H1 (cell line): ENCODE measurements around the gene LPO. TPM values are rescaled to one million over a fixed set of nuclear protein-coding genes. Genes with fewer than 3 reads are reported as not detected.

Experiments
- CTCF ChIA-PET: fragments of 300-600 bp; sonication (Branson Sonifier 250); formaldehyde crosslinking; loops from one replicate; lab custom pipeline; 2021; ENCODE audit not compliant: partially characterized antibody; lab: Charles Lee
- POLR2A ChIA-PET: fragments of 300-600 bp; sonication (Branson Sonifier 250); formaldehyde crosslinking; loops from one replicate; lab custom pipeline; 2021; ENCODE audit warnings: inconsistent platforms; ENCODE audit not compliant: partially characterized antibody; lab: Charles Lee
- DNase-seq, 2 experiments: peaks; one replicate each; pipeline versions ENCODE4 v3.0.0 to v3.0.0-alpha.2; 2010 to 2022; ENCODE audit warnings: low spot score in 2 of 2, low read depth in 1 of 2, mixed read lengths in 1 of 2
- FAIRE-seq: peaks from 2 replicates; lab custom pipeline; 2011; peaks lifted over from hg19 to GRCh38; lab: Jason Lieb, UNC
- H2AFZ ChIP-seq: 2 replicates; pipeline ENCODE4 v1.8.1; 2012; ENCODE audit warnings: low read length, inconsistent platforms
- H2AK5ac ChIP-seq: 2 replicates; pipeline ENCODE4 v1.6.1; 2013; ENCODE audit warnings: low read depth, low read length
- H2BK120ac ChIP-seq: replicated peaks from 2 replicates; pipeline ENCODE3; 2013; ENCODE audit warnings: low read depth, low read length, inconsistent platforms
- H2BK12ac ChIP-seq: 2 replicates; pipeline ENCODE4 v1.6.1; 2013; ENCODE audit warnings: low read depth, low read length
- H2BK15ac ChIP-seq: 2 replicates; pipeline ENCODE4 v1.6.1; 2013; ENCODE audit warnings: low read length
- H2BK20ac ChIP-seq: 2 replicates; pipeline ENCODE4 v1.6.1; 2013; ENCODE audit warnings: low read length
- H2BK5ac ChIP-seq: 2 replicates; pipeline ENCODE4 v1.6.1; 2013; ENCODE audit warnings: low read depth, low read length
- H3K14ac ChIP-seq: 2 replicates; pipeline ENCODE4 v1.6.1; 2013; ENCODE audit warnings: inconsistent platforms; ENCODE audit not compliant: insufficient read length
- H3K18ac ChIP-seq: 2 replicates; pipeline ENCODE4 v1.6.1; 2013; ENCODE audit warnings: low read length; ENCODE audit errors: extremely low read depth
- H3K23ac ChIP-seq: 2 replicates; pipeline ENCODE4 v1.6.1; 2013; ENCODE audit warnings: inconsistent platforms; ENCODE audit not compliant: insufficient read length
- H3K23me2 ChIP-seq: 2 replicates; pipeline ENCODE4 v1.6.1; 2013; ENCODE audit warnings: low read depth, low read length
- H3K27ac ChIP-seq: 2 replicates; pipeline ENCODE4 v1.6.1; 2011; ENCODE audit warnings: low read depth, low read length, inconsistent platforms
- H3K27me3 ChIP-seq, 4 experiments: replicated peaks in 1 of 4; 1 replicate in 1 of 4; 2 replicates in 3 of 4; pipeline versions ENCODE4 v1.6.1 to v1.8.1; 2011 to 2013; ENCODE audit warnings: low read length in 3 of 4, mild to moderate bottlenecking in 3 of 4, inconsistent platforms in 2 of 4, mixed read lengths in 2 of 4, moderate library complexity in 1 of 4; ENCODE audit not compliant: control insufficient read depth in 3 of 4, insufficient read depth in 3 of 4; ENCODE audit errors: extremely low read depth in 1 of 4
- H3K36me3 ChIP-seq, 4 experiments: 2 replicates each; pipeline versions ENCODE4 v1.6.1 to v1.8.1; 2011 to 2013; ENCODE audit warnings: mild to moderate bottlenecking in 4 of 4, low read length in 3 of 4, moderate library complexity in 2 of 4, control low read depth in 1 of 4, inconsistent platforms in 1 of 4; ENCODE audit not compliant: insufficient read depth in 4 of 4, control insufficient read depth in 2 of 4
- H3K4ac ChIP-seq: replicated peaks from 2 replicates; pipeline ENCODE3; 2013; ENCODE audit warnings: low read length, low read depth, mixed read lengths, inconsistent platforms; ENCODE audit not compliant: insufficient read length
- H3K4me1 ChIP-seq, 4 experiments: replicated peaks in 1 of 4; 1 replicate in 1 of 4; 2 replicates in 3 of 4; pipeline versions ENCODE4 v1.6.1 to v1.8.1; 2011 to 2013; ENCODE audit warnings: low read length in 3 of 4, inconsistent platforms in 2 of 4, mixed read lengths in 1 of 4; ENCODE audit not compliant: insufficient read depth in 4 of 4, control insufficient read depth in 3 of 4
- H3K4me2 ChIP-seq, 2 experiments: 2 replicates each; pipeline versions ENCODE4 v1.6.1 to v1.8.1; 2011 to 2013; ENCODE audit warnings: low read depth in 2 of 2, low read length in 2 of 2, control low read depth in 1 of 2, inconsistent platforms in 1 of 2, mild to moderate bottlenecking in 1 of 2; ENCODE audit not compliant: insufficient read depth in 1 of 2
- H3K4me3 ChIP-seq, 4 experiments: fragments of 200-600, 300-600 bp in 1 of 4; sonication (generic), shearing (Covaris generic), sonication (Bioruptor Twin) in 1 of 4; 2 replicates each; pipeline versions ENCODE4 v1.5.1 to v1.8.1; 2011 to 2016; ENCODE audit warnings: low read length in 4 of 4, low read depth in 3 of 4, control low read depth in 2 of 4, inconsistent platforms in 2 of 4, mild to moderate bottlenecking in 2 of 4, mixed read lengths in 1 of 4, moderate library complexity in 1 of 4; ENCODE audit not compliant: insufficient read depth in 2 of 4; ENCODE audit errors: extremely low read depth in 1 of 4
- H3K56ac ChIP-seq: replicated peaks from 2 replicates; pipeline ENCODE3; 2013; ENCODE audit warnings: low read depth, mild to moderate bottlenecking, mixed read lengths, low read length, inconsistent platforms; ENCODE audit not compliant: insufficient read length
- H3K79me1 ChIP-seq: 2 replicates; pipeline ENCODE4 v1.6.1; 2013; ENCODE audit warnings: low read depth, low read length, control low read depth
- H3K79me2 ChIP-seq, 2 experiments: 2 replicates each; pipeline versions ENCODE4 v1.6.1 to v1.8.1; 2012 to 2013; ENCODE audit warnings: low read length in 2 of 2, mild to moderate bottlenecking in 2 of 2, inconsistent platforms in 1 of 2; ENCODE audit not compliant: insufficient read depth in 2 of 2, control insufficient read depth in 1 of 2
- H3K9ac ChIP-seq, 4 experiments: replicated peaks in 1 of 4; 1 replicate in 1 of 4; 2 replicates in 3 of 4; pipeline versions ENCODE4 v1.6.1 to v1.8.1; 2011 to 2013; ENCODE audit warnings: low read depth in 3 of 4, low read length in 3 of 4, control low read depth in 2 of 4, mild to moderate bottlenecking in 2 of 4, moderate library complexity in 2 of 4, inconsistent platforms in 1 of 4; ENCODE audit errors: extremely low read depth in 1 of 4
- H3K9me3 ChIP-seq, 2 experiments: 2 replicates each; pipeline versions ENCODE4 v1.6.1 to v1.8.1; 2012 to 2013; ENCODE audit warnings: mild to moderate bottlenecking in 2 of 2, moderate library complexity in 2 of 2, control low read depth in 1 of 2, inconsistent platforms in 1 of 2, low read depth in 1 of 2, low read length in 1 of 2, mixed read lengths in 1 of 2; ENCODE audit not compliant: insufficient read depth in 2 of 2
- H4K20me1 ChIP-seq, 2 experiments: replicated peaks in 1 of 2; 2 replicates each; pipeline versions ENCODE3 to v1.8.1; 2011 to 2013; ENCODE audit warnings: inconsistent platforms in 2 of 2, low read length in 2 of 2, mild to moderate bottlenecking in 1 of 2; ENCODE audit not compliant: insufficient read depth in 2 of 2, control insufficient read depth in 1 of 2
- H4K5ac ChIP-seq: 2 replicates; pipeline ENCODE4 v1.6.1; 2013; ENCODE audit warnings: low read length, low read depth, mixed read lengths, inconsistent platforms; ENCODE audit not compliant: insufficient read length
- H4K8ac ChIP-seq: 2 replicates; pipeline ENCODE4 v1.8.0; 2013; ENCODE audit warnings: mild to moderate bottlenecking, moderate library complexity, low read length, inconsistent platforms; ENCODE audit not compliant: insufficient read depth; ENCODE audit errors: extremely low read depth
- H4K91ac ChIP-seq: replicated peaks from 2 replicates; pipeline ENCODE3; 2013; ENCODE audit warnings: low read length, mixed read lengths, inconsistent platforms; ENCODE audit not compliant: insufficient read length
- E2F6 ChIP-seq: IDR thresholded peaks from 2 replicates; pipeline ENCODE4 v1.6.1; 2012; ENCODE audit warnings: inconsistent platforms
- MAX ChIP-seq: IDR thresholded peaks from 2 replicates; pipeline ENCODE4 v1.6.1; 2012; ENCODE audit warnings: inconsistent platforms
- SIX5 ChIP-seq: IDR thresholded peaks from 2 replicates; pipeline ENCODE4 v1.6.1; 2011; ENCODE audit warnings: mild to moderate bottlenecking, low read depth, low read length
- whole genome bisulfite sequencing, 2 experiments: shearing (Covaris generic) in 1 of 2; methylation state at CpG; one replicate each; pipeline versions ENCODE4 v1.1.6 to v1.1.7; 2013 to 2015; ENCODE audit warnings: low lambda C conversion rate in 2 of 2, mixed read lengths in 2 of 2, inconsistent platforms in 1 of 2, low coverage in 1 of 2, missing lambda C conversion rate in 1 of 2; ENCODE audit not compliant: insufficient replicate concordance in 2 of 2, insufficient coverage in 1 of 2, insufficient read length in 1 of 2; ENCODE audit errors: extremely low coverage in 1 of 2, missing lambda C conversion rate in 1 of 2; 5-methylcytosine and 5-hydroxymethylcytosine counted together
- polyA plus RNA-seq, 7 experiments: library from polyadenylated mRNA; depleted of rRNA in 3 of 7; stranded (reverse) in 5 of 7; unstranded in 2 of 7; fragments of >200 nt in 5 of 7; fragments of 200-250 nt in 2 of 7; gene quantifications; 1 replicate in 5 of 7; 2 replicates in 1 of 7; 4 replicates in 1 of 7; pipeline versions ENCODE4 v1.2.1 to v1.2.3, GENCODE V29; 2011 to 2013; ENCODE audit warnings: missing spikeins in 2 of 7, mixed read lengths in 2 of 7
- total RNA-seq: library from RNA; stranded (reverse); fragmentation: NEBNext Ultra II Directional; extraction: Animal tissue kit (Norgen Biotek cat#: 25700); gene quantifications from 2 replicates; pipeline ENCODE4 v1.2.1, GENCODE V29; 2021

The LPO gene
- total and polyA plus RNA-seq, 2 of the 8 experiments (the other 6 are each of a cell fraction or from before 2014, with no cell fraction given): 0.38 to 0.52 TPM

DNA sequence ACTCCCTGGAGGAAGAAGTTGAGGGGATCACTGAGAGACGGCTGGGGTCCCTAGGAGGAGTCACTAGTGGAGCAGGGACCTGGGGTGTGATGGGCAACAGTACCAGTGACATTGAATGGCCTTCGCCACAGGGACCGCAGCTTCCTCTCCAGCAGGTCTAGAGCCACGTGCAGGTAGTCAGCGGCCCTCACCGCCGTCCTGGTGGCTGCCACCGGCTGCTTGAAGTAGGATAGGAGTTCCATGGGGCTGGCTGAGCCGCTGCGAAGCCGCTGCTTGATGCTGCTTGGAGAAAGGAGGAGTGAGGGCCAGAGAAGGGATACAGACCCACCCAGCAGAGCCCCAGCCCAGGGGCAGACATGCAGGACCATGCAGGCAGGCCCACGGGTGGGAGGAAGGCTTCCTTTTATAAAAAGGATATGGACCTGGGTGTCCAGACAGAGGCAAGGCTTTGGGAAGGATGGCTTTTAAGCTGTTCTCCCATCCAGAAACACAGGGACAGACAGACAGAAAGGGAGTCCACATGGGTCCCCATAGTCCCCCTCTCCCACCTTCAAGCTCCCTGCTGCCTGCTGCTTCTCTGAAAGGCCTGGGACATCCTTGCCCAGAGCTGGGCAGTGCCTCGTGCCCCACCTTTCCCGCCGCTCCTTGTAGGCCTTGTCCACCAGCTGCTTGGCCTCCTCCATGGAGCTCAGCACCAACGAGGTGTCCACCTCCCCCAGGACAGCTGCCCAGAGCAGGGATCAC is 41.5 kb downstream of the LPO start:
- no peak overlapping the region for H3K4me2 ChIP-seq
- TF ChIP-seq SIX5 (no peak), E2F6 (0 out of 2 replicates have a peak, but pooled peaks have one; percentile 20), MAX (0 out of 2 replicates have a peak, but pooled peaks have one; percentile 30)
- no peak for FAIRE-seq

More for the DNA sequence above, 41.5 kb downstream of the LPO start:
- no peak overlapping the region for H3K4ac ChIP-seq
- peaks cover 0 to 8% (median 0%) of the 10 kb centered on the region in 4 experiments; a peak in 3 of 7 replicates for H3K27me3 ChIP-seq
- no peak overlapping the region for H2AK5ac ChIP-seq
- H3K79me1 ChIP-seq: no peaks in the 10 kb centered on the region
- ChIA-PET CTCF (interaction anchor here (0.6 to 7.9 kb wide), 14 partner anchors 11 to 358 kb away, joined by 3 to 75 read pairs (median 6); partner anchors contain the start of gene RNF43), POLR2A (interaction anchor here (1.8 kb wide), 1 partner anchor 40 kb away, joined by 4 read pairs; no protein-coding TSS in a partner anchor)
- H3K23me2 ChIP-seq: no peaks in the 10 kb centered on the region
- no peak overlapping the region for H3K9ac ChIP-seq
- H2BK120ac ChIP-seq: no peak overlapping the region
- H3K9me3 ChIP-seq: no peaks in the 10 kb centered on the region
- no peak overlapping the region for H4K8ac ChIP-seq
- H2BK12ac ChIP-seq: peak overlapping the region; percentile 33; the same call in 1 of the 2 replicates
- H2AFZ ChIP-seq: no peak overlapping the region; the same call in 1 of the 2 replicates
- WGBS, 2 experiments: 90% methylated on average over 16 of the region's 16 CpGs; no CpG with 5 or more reads in 1 of the 2 experiments
- H4K20me1 ChIP-seq: no peaks in the 10 kb centered on the region
- H3K4me1 ChIP-seq: peaks cover 0 to 8% (median 6%) of the 10 kb centered on the region in 4 experiments; a peak in 4 of 7 replicates
- H3K18ac ChIP-seq: no peak overlapping the region
- H3K79me2 ChIP-seq: no peaks in the 10 kb centered on the region
- DNase-seq: no peak
- no peak overlapping the region; the same call in 1 of the 2 replicates for H2BK20ac ChIP-seq
- H3K4me3 ChIP-seq: no peak overlapping the region
- H3K27ac ChIP-seq: no peak overlapping the region
- H2BK5ac ChIP-seq: 0 out of 2 replicates have a peak overlapping the region, but pooled peaks have one; percentile 24
- no peak overlapping the region for H4K5ac ChIP-seq
- no peak overlapping the region for H3K56ac ChIP-seq
- H4K91ac ChIP-seq: no peak overlapping the region
- H3K23ac ChIP-seq: no peak overlapping the region
- no peak overlapping the region for H2BK15ac ChIP-seq
- no peak overlapping the region for H3K14ac ChIP-seq
- no peaks in the 10 kb centered on the region for H3K36me3 ChIP-seq
